Activated naive CD8-positive, alpha-beta T cell treated with anti-CD3 and anti-CD28 coated beads, Interleukin-2, amount 50 U/mL, for 24 hours (primary cell): ENCODE data around the gene SMG1.
"Not testable (repeated sequence)": the region's sequence is repeated elsewhere in the genome, so short reads cannot be mapped to it uniquely, and the experiment has no call there.

Experiments used
- ATAC-seq: fragments of 150-1000 bp; cut with Tn5 transposase; one replicate; pipeline ENCODE4 v1.10.0; 2021
- DNase-seq: peaks from one replicate; pipeline ENCODE4 v3.0.0; 2021
- H3K27ac Mint-ChIP-seq: one replicate; pipeline ENCODE4 v1.8.0; 2021; ENCODE audit warnings: mild to moderate bottlenecking, mixed read lengths
- H3K27me3 Mint-ChIP-seq: one replicate; pipeline ENCODE4 v1.8.0; 2021; ENCODE audit warnings: mixed read lengths
- H3K36me3 Mint-ChIP-seq: one replicate; pipeline ENCODE4 v1.8.0; 2021; ENCODE audit warnings: low read depth, mixed read lengths
- H3K4me1 Mint-ChIP-seq: one replicate; pipeline ENCODE4 v1.8.0; 2021; ENCODE audit warnings: mixed read lengths
- H3K4me3 Mint-ChIP-seq: one replicate; pipeline ENCODE4 v1.8.0; 2021; ENCODE audit warnings: mild to moderate bottlenecking, moderate library complexity, mixed read lengths
- H3K9me3 Mint-ChIP-seq: one replicate; pipeline ENCODE4 v1.8.0; 2021; ENCODE audit warnings: mixed read lengths

Gene SMG1

DNA sequence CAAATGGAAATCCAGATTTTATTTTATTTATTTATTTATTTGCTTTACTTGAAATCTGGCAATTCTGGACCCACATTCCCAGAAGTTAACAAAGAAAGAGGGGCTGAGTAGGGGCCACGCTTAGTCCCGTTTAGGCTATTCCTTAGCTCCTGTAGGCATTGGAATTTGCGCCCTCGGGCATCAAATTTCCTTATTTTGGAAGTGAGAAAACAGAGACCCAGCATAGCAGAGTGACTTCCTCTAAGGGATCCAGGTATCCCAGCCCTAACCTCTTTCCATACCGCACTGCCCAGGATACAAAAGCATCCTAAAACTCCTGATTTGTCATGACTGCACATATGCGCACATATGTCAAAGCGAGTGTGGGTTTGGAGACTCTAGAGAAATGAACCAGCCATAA lies 19.0 kb upstream of the SMG1 start:
- H3K4me1 Mint-ChIP-seq = peaks cover 15% of the 10 kb centered on the region

DNA sequence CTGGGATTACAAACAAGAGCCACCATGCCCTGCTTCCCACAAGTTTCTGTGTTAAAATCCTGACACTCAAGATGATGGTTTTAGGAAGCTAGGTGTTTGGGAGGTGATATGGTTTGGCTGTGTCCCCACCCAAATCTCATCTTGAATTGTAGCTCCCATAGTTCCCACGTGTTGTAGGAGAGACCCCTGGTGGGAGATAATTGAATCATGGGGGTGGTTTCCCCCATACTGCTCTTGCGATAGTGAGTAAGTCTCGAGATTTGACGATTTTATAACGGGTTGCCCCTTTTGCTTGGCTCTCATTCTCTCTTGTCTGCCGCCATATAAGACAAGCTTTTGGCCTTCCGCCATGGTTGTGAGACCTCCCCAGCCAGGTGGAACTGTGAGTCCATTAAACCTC lies 17.2 kb upstream of the SMG1 start:
- no peak for DNase-seq

More for the DNA sequence above, 19.0 kb upstream of the SMG1 start:
- no peaks in the 10 kb centered on the region for H3K36me3 Mint-ChIP-seq
- H3K4me3 Mint-ChIP-seq = no peak overlapping the region
- ATAC-seq = no peak
- H3K27ac Mint-ChIP-seq = no peak overlapping the region
- no peak for DNase-seq
- H3K9me3 Mint-ChIP-seq = no peaks in the 10 kb centered on the region
- H3K27me3 Mint-ChIP-seq = no peaks in the 10 kb centered on the region

DNA sequence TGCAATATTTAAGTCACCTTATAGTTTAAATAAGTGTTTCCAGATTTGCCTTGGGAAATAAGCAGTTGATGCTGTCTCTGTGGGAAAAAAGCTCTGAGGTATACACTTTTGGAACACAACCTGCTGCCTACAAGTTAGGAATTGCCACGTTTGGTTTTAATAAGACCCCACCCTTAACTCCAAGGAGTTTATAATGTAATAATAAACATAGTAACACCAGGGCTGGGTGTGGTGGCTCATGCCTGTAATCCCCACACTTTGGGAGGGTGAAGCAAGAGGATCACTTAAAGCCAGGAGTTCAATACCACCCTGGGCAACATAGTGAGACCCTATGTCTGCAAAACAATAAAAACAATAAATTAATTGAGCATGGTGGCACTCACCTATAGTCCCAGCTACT lies 15.9 kb upstream of the SMG1 start:
- DNase-seq = no peak

More for the DNA sequence above, 17.2 kb upstream of the SMG1 start:
- Mint-ChIP-seq H3K4me3 (no peak overlapping the region), H3K9me3 (no peaks in the 10 kb centered on the region), H3K36me3 (no peaks in the 10 kb centered on the region), H3K4me1 (peaks cover 15% of the 10 kb centered on the region), H3K27me3 (no peaks in the 10 kb centered on the region), H3K27ac (no peak overlapping the region)
- ATAC-seq = no peak

DNA sequence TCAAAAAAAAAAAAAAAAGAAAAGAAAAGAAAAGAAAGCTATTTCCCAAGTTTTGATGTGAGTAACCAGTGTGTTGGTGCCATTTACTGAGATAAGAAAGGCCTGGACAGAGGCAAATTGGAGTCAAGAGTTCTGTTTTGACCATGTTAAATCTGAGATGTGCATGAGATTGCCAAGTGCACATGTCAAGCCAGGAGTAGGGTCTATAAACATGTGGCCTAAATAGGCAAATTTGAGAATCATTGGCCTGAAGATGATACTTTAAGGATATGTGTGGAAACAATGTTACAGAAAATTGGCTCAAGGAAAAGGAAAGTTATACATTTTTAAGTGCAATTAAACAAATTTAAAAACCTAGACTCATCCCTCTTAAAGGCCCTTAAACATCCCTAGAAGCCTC lies 15.3 kb upstream of the SMG1 start:
- H3K4me1 Mint-ChIP-seq = peaks cover 12% of the 10 kb centered on the region
- H3K9me3 Mint-ChIP-seq = no peaks in the 10 kb centered on the region
- no peak overlapping the region for H3K27ac Mint-ChIP-seq
- ATAC-seq (no peak), DNase-seq (no peak)
- no peak overlapping the region for H3K4me3 Mint-ChIP-seq
- no peaks in the 10 kb centered on the region for H3K36me3 Mint-ChIP-seq
- H3K27me3 Mint-ChIP-seq = peaks cover 2% of the 10 kb centered on the region

More for the DNA sequence above, 15.9 kb upstream of the SMG1 start:
- H3K4me1 Mint-ChIP-seq = peaks cover 15% of the 10 kb centered on the region
- H3K9me3 Mint-ChIP-seq = no peaks in the 10 kb centered on the region
- ATAC-seq = no peak
- peaks cover 2% of the 10 kb centered on the region for H3K27me3 Mint-ChIP-seq
- no peak overlapping the region for H3K4me3 Mint-ChIP-seq
- no peaks in the 10 kb centered on the region for H3K36me3 Mint-ChIP-seq
- no peak overlapping the region for H3K27ac Mint-ChIP-seq

DNA sequence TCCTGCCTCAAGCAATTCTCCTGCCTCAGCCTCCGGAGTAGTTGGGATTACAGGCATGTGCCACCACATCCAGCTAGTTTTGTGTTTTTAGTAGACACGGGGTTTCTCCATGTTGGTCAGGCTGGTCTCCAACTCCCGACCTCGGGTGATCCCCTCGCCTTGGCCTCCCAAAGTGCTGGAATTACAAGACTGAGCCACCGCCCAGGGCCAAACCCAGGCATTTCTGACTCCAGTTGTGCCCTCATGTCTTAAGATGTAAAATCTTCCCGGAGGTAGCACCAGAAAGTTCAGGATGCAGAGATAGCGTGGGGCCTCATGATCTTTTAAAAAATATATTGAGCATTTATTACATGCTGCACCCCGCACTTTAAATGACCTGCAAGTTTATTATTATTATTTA lies 12.8 kb upstream of the SMG1 start:
- Mint-ChIP-seq H3K27ac (no peak overlapping the region), H3K4me3 (no peak overlapping the region), H3K4me1 (no peaks in the 10 kb centered on the region), H3K36me3 (no peaks in the 10 kb centered on the region), H3K27me3 (peaks cover 2% of the 10 kb centered on the region), H3K9me3 (no peaks in the 10 kb centered on the region)
- no peak for DNase-seq
- no peak for ATAC-seq

DNA sequence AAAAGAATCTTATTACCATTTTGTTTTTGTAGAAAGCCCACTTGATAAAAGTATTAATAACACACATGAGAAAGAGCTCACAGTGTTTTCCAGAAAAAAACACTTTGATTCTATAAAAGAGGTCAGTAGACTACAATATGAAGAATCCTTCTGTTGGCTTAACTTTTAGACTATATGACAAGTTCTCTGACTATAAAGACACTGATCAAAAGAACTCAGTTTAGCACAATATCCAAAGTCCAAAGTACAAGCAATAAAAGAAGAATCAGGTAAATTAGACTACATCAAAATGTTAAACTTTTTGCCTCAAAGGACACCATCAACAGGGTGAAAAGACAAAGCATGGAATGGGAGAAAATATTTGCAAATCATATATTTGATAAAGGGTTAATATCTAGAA lies 11.2 kb upstream of the SMG1 start:
- DNase-seq (no peak), ATAC-seq (no peak)
- Mint-ChIP-seq H3K36me3 (no peaks in the 10 kb centered on the region), H3K27me3 (peaks cover 2% of the 10 kb centered on the region), H3K4me3 (no peak overlapping the region), H3K4me1 (no peaks in the 10 kb centered on the region), H3K27ac (no peak overlapping the region), H3K9me3 (no peaks in the 10 kb centered on the region)

DNA sequence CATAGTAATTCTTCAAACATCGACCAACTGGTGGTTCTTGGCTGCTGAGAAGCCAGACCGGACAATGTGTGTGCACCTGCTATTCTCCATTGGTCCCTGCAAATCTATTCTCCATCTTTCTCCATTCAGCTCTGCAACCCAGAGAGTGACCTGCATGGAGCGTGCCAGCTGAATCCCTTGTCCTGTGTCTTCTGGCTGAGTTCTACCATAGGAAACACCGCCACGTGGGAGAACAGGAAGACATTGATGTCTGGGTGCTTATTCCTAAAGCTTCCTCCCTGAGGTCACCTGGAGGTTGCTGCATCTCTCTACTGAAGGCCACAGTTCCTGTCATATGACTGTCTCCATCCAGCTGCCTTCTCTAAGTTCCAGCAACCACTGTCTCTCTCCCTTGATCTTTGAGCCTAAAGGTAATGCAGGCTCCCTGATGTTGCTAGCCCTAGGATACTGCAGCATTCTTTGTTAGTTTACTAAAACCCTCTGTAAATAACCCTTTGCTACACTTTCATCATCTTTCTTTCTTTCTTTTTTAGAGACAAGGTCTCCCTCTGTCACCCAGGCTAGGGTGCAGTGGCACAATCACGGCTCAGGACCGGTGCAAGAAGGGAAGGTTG lies 10.6 kb upstream of the SMG1 start:
- H3K4me1 Mint-ChIP-seq = peaks cover under 1% of the 10 kb centered on the region
- H3K36me3 Mint-ChIP-seq = no peaks in the 10 kb centered on the region
- H3K9me3 Mint-ChIP-seq = no peaks in the 10 kb centered on the region
- DNase-seq = no peak
- H3K4me3 Mint-ChIP-seq = no peak overlapping the region
- H3K27ac Mint-ChIP-seq = no peak overlapping the region
- H3K27me3 Mint-ChIP-seq = peaks cover 2% of the 10 kb centered on the region
- no peak for ATAC-seq

DNA sequence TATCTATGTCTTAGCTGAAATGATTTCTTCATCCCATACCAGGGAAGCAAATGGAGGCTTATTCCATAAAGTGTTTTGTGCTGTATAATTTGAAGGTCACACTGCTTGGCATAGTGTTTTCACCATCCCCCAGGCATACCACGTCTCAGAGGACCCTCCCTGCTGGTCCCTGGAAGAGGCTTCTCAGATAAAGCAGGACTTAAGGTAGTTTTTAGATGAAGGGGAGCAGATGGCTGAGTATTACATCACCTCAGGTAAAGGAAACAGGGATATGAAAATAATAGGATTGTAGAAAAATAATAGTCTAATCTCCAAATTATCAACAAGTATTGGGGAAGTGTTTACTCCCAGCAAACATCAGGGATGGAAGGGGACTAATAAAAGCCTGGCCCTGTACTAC lies 7.3 kb upstream of the SMG1 start:
- Mint-ChIP-seq H3K9me3 (no peaks in the 10 kb centered on the region), H3K27ac (no peak overlapping the region), H3K27me3 (peaks cover 2% of the 10 kb centered on the region), H3K4me3 (no peak overlapping the region), H3K36me3 (no peaks in the 10 kb centered on the region), H3K4me1 (peaks cover 2% of the 10 kb centered on the region)
- no peak for DNase-seq
- no peak for ATAC-seq

DNA sequence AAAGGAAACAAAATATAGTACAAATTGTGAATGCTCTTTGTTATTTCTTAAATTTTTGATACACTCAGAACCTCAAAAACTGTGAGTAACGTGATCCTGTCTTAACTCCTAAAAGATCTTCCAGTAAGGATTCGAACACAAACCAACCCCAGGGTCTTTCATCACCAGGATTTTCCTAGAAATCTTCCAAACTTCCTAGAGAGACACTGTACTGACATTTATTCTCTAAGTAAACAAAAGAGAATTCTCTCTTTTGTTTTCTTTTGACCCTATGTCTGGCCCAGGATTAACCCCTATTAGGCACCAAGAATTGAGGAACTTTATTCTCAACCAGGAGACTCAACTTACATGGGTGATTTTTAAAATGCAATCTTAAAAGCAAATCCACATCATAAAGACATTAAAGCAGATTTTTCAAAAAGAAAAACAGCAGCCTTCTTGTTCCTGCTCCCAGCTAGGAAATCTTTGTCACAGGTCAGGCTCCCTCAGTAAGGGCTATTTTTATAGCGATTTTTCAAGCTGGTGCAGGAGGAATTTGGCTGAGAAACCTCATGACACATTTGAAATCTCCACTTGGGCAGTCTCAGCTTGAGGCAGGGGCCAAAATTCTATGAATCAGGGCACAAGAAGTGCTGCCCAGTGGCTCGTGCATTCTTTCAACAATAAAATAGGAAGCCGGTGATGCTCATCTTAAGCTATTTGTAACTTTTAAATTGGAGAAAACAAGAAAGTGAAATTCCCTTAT lies 6.2 kb upstream of the SMG1 start:
- Mint-ChIP-seq H3K4me1 (peaks cover 2% of the 10 kb centered on the region), H3K27ac (no peak overlapping the region), H3K9me3 (no peaks in the 10 kb centered on the region), H3K36me3 (no peaks in the 10 kb centered on the region), H3K27me3 (peaks cover under 1% of the 10 kb centered on the region), H3K4me3 (no peak overlapping the region)
- ATAC-seq = no peak
- no peak for DNase-seq

DNA sequence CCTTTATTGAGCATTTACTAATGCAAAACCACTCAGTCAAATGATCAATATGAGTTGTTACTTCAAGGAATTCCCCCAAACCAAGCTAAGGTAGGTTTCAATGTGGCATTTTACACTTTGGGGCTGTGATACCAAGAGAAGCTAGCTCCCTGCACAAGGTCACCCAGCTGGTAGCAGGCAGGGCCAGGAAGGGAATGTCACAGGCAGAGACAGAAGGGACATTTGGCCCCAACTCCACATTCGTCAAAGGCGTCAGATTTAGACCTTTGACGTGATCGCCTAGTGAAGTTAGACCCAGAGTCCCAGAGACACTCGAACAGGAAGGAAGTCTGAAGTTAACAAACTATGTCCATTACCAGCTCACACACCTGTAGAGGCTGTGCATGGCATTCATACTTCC lies 5.5 kb upstream of the SMG1 start:
- Mint-ChIP-seq H3K4me3 (no peak overlapping the region), H3K27me3 (no peaks in the 10 kb centered on the region), H3K36me3 (no peaks in the 10 kb centered on the region), H3K9me3 (no peaks in the 10 kb centered on the region), H3K27ac (no peak overlapping the region), H3K4me1 (peaks cover 7% of the 10 kb centered on the region)
- ATAC-seq (no peak), DNase-seq (no peak)

DNA sequence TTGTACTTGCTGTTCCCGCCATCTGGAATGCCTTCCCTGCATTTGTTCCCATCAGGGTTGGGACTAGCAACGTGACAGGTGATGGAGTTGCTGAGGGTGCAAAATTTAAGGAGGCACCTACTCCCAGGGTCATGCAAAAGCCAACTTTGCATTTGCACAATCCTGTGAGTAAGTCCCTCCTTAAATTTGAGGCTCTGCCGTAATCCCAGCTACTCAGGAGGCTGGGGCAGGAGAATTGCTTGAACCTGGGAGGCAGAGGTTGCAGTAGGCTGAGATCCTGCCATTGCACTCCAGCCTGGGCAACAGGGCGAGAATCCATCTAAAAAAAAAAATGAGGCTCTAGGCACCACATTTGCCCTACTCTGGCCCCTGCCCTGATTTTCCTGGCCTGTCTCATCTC lies 3.9 kb upstream of the SMG1 start:
- not testable (repeated sequence) for H3K36me3 Mint-ChIP-seq, DNase-seq, H3K9me3 Mint-ChIP-seq, H3K4me3 Mint-ChIP-seq, H3K27ac Mint-ChIP-seq, ATAC-seq, H3K27me3 Mint-ChIP-seq
- peaks cover 12% of the 10 kb centered on the region for H3K4me1 Mint-ChIP-seq

DNA sequence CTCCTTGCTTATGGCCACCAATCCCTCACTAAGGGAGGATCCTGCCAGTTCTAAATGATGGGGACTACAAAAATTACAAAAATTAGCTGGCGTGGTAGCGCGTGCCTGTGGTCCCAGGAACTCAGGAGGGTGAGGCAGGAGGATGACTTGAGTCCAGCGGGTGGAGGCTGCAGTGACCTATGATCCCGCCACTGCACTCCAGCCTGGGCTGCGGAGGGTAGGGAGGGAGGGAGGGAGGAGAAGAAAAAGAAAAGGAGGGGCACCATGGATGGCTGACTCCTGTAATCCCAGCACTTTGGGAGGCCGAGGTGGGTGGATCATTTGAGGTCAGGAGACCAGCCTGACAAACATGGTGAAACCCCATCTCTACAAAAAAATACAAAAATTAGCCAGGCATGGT lies 1.9 kb upstream of the SMG1 start:
- not testable (repeated sequence) for H3K4me3 Mint-ChIP-seq, H3K27ac Mint-ChIP-seq, DNase-seq, H3K27me3 Mint-ChIP-seq, ATAC-seq, H3K36me3 Mint-ChIP-seq, H3K9me3 Mint-ChIP-seq
- H3K4me1 Mint-ChIP-seq = peaks cover 25% of the 10 kb centered on the region

DNA sequence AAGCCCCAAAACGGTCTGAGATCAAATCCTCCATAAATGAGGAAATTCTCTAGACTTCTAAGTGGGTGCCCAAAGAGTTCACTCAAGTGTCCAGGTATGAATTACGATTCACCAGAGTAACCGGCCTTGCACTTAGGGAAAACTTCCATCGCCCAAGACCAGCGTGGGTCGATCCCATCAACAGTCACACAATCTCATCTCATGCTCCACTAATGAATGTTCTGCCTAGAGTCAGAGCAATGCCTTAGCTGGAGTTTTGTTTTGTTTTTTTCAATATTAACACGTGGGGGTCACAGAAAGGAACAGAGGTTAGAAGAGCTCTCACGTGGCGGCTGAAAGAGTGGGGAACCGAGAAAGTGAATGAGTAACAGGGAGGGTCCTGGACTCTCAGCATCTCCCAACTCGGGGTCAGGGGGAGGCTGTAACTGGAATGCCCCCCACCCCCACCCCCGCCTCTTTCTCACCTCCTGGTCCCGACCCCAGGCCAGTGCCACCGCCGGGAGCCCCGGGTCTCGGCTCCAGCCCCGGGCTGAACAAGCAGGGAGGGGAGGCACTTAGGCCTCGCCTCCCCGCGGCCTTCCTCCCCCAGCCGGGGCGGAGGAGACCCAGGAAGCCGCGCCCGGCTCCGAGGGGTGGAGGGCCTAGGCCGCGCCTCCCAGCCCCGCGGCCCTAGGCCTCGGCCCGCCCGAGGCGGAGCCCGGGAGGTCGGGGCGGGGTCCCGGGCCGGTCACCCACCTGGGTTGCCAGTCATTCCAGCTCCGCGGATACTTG lies 808 bp downstream of the SMG1 start:
- not testable (repeated sequence) for H3K27me3 Mint-ChIP-seq
- peaks cover 42% of the 10 kb centered on the region for H3K4me1 Mint-ChIP-seq
- peak; percentile 74 for ATAC-seq

DNA sequence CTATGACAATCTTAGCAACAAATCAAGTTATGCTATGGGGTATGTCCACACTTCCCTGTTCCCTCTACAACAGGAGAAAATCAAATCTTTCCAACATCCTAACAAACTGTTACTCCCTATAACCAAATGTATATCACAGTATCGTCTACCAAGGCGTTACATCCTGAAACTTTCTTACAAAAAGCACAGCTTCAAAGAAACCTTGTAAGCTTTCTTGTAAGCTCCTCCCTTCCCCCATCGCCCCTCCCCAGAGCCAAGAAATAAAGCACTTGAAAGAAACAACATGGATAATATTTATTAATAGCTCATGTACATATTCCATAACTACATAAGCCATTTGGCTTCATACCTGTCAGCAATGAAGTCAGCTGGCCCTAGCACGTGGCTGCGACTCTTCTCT lies 2.3 kb downstream of the SMG1 start:
- not testable (repeated sequence) for H3K27me3 Mint-ChIP-seq, H3K9me3 Mint-ChIP-seq, DNase-seq, ATAC-seq
- Mint-ChIP-seq H3K4me3 (peak overlapping the region; percentile 94), H3K27ac (peak overlapping the region; percentile 81), H3K4me1 (peaks cover 51% of the 10 kb centered on the region), H3K36me3 (peaks cover 16% of the 10 kb centered on the region)

More for the DNA sequence above, 808 bp downstream of the SMG1 start:
- peak; percentile 59 for DNase-seq
- H3K4me3 Mint-ChIP-seq = peak overlapping the region; percentile 94
- not testable (repeated sequence) for H3K9me3 Mint-ChIP-seq
- peak overlapping the region; percentile 94 for H3K27ac Mint-ChIP-seq
- H3K36me3 Mint-ChIP-seq = peaks cover 13% of the 10 kb centered on the region

DNA sequence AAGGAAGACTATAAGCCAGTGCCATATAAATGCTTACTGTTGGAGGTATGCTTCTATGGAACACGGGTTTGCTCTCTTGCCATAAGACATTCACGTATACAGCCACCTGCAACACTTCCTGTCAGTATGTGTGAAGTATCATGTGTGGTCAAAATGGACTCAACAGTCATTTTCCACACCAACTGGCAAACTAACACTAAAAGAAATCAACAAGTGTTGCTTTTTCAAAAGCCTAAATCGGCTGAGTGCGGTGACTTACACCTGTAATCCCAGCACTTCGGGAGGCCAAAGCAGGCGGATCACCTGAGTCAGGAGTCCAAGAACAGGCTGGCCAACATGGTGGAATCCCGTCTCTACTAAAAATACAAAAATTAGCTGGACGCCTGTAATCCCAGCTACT lies 3.1 kb downstream of the SMG1 start:
- peaks cover 56% of the 10 kb centered on the region for H3K4me1 Mint-ChIP-seq
- peak overlapping the region; percentile 94 for H3K4me3 Mint-ChIP-seq
- not testable (repeated sequence) for DNase-seq, ATAC-seq, H3K27me3 Mint-ChIP-seq, H3K9me3 Mint-ChIP-seq
- H3K36me3 Mint-ChIP-seq = peaks cover 16% of the 10 kb centered on the region
- H3K27ac Mint-ChIP-seq = peak overlapping the region; percentile 64
